C4-2B (cell line): ENCODE results near the gene FLT4.

Source experiments
- CTCF ChIP-seq: fragments of 450-650 bp; conservative IDR thresholded peaks from 2 replicates; pipeline ENCODE4 v1.5.1; 2017; ENCODE audit warnings: mild to moderate bottlenecking
- ZFX ChIP-seq: fragments of 450-650 bp; IDR thresholded peaks from 2 replicates; pipeline ENCODE4 v1.6.1; 2017

GRCh38 chr5:180652346-180652745, 2.9 kb upstream of the FLT4 start:
- TF ChIP-seq CTCF (no peak), ZFX (no peak)
